ENCODE data around the gene SMIM13.

SMIM13 gene

DNA sequence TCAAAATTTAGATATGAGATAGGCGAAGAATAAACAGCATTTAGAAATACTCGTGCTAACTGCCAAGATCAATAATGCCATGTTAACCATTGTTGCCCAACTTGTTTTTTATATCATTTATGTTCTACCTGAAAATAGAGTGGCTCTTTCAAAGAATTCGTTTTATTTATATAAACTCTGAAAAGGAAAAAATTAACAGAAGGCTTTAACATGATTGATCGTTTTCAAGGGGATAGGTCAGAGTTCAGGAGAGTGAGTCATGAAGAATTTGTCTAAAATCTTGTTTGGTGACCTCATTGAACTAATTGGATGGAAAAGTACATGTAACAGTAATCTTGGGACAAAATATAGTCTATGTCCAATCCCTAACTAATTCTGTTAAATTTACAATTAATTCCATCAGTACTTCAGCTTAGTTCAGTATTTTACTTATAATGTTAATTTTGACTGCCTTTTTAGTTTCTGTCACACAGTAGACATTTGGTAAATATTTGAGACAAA lies 38.5 kb upstream of the SMIM13 start:
- no peak for DNase-seq (ENCODE audit: extremely low read depth, low read depth)
- TF ChIP-seq, protein P1, sequence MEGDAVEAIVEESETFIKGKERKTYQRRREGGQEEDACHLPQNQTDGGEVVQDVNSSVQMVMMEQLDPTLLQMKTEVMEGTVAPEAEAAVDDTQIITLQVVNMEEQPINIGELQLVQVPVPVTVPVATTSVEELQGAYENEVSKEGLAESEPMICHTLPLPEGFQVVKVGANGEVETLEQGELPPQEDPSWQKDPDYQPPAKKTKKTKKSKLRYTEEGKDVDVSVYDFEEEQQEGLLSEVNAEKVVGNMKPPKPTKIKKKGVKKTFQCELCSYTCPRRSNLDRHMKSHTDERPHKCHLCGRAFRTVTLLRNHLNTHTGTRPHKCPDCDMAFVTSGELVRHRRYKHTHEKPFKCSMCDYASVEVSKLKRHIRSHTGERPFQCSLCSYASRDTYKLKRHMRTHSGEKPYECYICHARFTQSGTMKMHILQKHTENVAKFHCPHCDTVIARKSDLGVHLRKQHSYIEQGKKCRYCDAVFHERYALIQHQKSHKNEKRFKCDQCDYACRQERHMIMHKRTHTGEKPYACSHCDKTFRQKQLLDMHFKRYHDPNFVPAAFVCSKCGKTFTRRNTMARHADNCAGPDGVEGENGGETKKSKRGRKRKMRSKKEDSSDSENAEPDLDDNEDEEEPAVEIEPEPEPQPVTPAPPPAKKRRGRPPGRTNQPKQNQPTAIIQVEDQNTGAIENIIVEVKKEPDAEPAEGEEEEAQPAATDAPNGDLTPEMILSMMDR (IDR thresholded peaks at IDR 0.05; ENCODE audit: low read depth, low read length): no peak

DNA sequence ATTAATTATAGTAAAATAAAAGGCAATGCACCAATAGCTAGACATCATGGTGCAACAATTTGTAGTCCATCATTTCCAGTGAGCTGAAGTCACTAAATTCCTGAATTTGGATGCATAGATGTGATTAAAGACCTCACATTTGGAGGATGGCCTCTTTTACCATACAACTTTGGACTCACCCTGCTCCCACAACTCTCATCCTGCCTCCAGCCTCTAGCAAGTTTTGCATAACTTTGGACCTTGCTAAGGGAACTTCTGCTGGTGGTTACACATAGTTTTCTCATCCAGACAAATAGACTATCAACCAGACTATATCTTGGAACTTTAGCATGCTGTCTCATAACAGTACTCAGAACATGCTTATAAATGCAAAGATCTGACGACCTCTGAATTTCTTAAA lies 36.8 kb upstream of the SMIM13 start:
- no peak for DNase-seq (ENCODE audit: extremely low read depth, low read depth)
- TF ChIP-seq, protein P1 (IDR thresholded peaks at IDR 0.05; ENCODE audit: low read depth, low read length): no peak

DNA sequence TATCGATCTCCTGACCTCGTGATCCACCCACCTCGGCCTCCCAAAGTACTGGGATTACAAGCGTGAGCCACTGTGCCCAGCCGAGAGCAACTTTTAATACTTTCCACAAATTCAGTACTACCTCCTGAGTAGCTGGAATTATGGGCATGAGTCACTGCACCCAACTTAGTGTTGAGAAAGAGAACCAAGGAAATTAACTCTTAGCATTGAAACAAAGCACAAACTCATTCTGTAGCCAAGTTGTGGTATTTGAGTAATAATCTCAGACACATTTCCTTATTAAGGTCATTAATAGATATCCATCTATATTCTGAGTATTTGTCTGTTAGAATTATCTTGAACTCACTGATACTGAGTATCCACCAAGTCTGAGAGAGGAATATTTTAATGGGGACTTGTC lies 35.2 kb upstream of the SMIM13 start:
- TF ChIP-seq, protein P1 (IDR thresholded peaks at IDR 0.05; ENCODE audit: low read depth, low read length): no peak
- no peak for DNase-seq (ENCODE audit: extremely low read depth, low read depth)

DNA sequence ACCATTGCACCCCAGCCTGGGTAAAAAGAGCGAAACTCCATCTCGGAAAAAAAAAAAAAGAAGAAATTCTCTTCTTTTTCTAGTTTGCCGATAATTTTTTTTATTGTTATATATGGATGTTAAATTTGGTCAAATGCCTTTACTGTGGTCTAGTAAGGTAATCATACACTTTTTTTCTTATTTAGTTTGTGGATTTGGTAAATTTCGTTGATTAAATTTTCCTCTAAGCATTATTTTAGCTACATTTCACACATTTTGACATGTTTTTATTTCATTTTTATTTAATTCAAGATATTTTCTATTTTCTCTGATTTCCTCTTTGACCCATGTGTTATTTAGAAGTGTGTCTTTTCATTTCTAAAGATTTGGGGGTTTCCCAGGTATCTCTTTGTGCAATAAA lies 31.6 kb upstream of the SMIM13 start:
- TF ChIP-seq, protein P1 (IDR thresholded peaks at IDR 0.05; ENCODE audit: low read depth, low read length): no peak
- DNase-seq (ENCODE audit: extremely low read depth, low read depth): no peak

DNA sequence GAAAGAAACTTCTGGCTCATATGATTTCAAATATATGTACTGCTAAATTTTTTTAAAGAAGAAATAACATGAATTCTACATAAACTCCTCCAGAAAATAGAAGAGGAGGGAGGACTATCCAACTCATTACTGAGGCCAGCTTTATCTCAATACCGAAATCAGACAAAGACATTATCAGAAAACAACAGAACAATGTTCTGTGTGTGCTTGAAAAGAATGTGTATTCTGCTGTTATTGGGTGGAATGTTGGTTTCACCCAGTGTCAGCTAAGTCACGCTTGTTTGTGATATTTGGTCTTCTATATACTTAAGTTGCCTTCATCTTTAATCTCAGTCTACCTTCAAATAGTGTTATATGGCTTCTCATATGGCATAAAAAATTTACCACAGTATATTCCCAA lies 30.9 kb upstream of the SMIM13 start:
- TF ChIP-seq, protein P1 (IDR thresholded peaks at IDR 0.05; ENCODE audit: low read depth, low read length): no peak

DNA sequence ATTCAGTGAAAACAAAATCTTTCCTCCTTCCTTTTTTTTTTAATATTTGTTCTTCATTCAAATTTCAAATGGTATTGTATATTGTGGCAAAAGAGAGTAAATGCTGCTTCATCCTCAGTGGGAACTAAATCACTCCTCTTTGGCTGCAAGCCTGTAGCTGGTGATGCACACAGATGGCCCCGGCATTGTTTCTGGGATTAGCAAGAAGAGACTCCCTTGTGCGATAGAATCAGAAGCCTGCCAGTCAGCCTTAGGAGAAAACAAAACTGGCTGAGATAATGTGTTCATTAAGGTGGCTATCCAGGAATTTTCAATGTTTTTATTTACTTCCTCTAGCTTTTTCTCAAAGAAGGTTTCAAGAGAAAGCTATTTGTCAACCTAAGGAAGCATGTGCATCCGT lies 28.8 kb upstream of the SMIM13 start:
- TF ChIP-seq, protein P1 (IDR thresholded peaks at IDR 0.05; ENCODE audit: low read depth, low read length): no peak

More for the DNA sequence above, 30.9 kb upstream of the SMIM13 start:
- DNase-seq (ENCODE audit: extremely low read depth, low read depth): no peak

DNA sequence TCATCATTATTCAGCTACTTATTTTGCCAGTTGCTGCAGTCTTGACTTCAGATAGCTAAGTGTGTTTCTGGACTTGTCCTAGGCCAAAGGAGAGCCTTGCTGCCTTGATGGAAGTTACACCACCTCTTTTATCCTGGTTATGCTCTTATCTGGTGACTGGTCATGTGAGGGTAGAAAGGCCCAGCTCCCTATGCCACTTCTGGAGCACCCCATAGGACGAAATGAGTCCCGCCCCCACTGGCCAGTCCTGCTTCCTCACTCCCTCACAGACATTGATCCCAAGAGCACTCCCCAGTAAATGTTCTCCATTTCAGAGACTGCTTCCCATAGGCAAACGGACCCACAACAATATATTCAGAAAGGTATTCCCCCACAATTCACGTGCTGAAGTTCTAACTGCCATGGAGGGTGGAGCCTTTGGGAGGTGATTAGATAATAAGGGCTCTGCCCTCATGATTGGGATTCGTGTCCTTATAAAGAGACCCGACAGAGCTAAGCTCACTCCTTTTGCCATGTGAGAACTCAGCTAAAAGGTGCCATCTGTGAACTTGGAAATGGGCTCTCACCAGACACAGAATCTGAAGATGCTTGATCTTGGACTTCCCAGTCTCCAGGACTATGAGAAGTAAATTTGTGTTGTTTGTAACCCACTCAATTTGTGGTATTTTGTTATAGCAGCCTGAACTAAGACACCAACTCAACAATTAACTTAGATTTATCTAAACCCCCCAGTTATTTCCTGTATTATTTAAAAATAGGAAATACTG lies 28.0 kb upstream of the SMIM13 start:
- no peak for DNase-seq (ENCODE audit: extremely low read depth, low read depth)
- TF ChIP-seq, protein P1 (IDR thresholded peaks at IDR 0.05; ENCODE audit: low read depth, low read length): no peak

More for the DNA sequence above, 28.8 kb upstream of the SMIM13 start:
- no peak for DNase-seq (ENCODE audit: extremely low read depth, low read depth)

All from AG09319 (cell line).